Duodenal mucosa (tissue), 2 donors: ENCODE measurements around the gene ZNF668.

ENCODE experiments used
- H3K27ac ChIP-seq: one replicate; pipeline ENCODE4 v1.7.0; 2013; ENCODE audit warnings: low read depth, low read length
- H3K27me3 ChIP-seq, 2 donors: one replicate each; pipeline ENCODE4 v1.7.0; 2013; ENCODE audit warnings: low read length in 2 of 2, control low read depth in 1 of 2; ENCODE audit not compliant: insufficient read depth in 2 of 2, control insufficient read depth in 1 of 2
- H3K36me3 ChIP-seq, 2 donors: one replicate each; pipeline ENCODE4 v1.7.0; 2013; ENCODE audit warnings: low read length in 2 of 2, control low read depth in 1 of 2; ENCODE audit not compliant: insufficient read depth in 2 of 2, control insufficient read depth in 1 of 2
- H3K4me1 ChIP-seq, 2 donors: one replicate each; pipeline ENCODE4 v1.7.0; 2013; ENCODE audit warnings: low read length in 2 of 2, control low read depth in 1 of 2; ENCODE audit not compliant: insufficient read depth in 2 of 2, control insufficient read depth in 1 of 2
- H3K4me3 ChIP-seq, 2 donors: one replicate each; pipeline ENCODE4 v1.7.0; 2013; ENCODE audit warnings: low read length in 2 of 2, low read depth in 1 of 2
- H3K9ac ChIP-seq, 2 donors: one replicate each; pipeline ENCODE4 v1.7.0; 2013; ENCODE audit warnings: low read length in 2 of 2, low read depth in 1 of 2
- H3K9me3 ChIP-seq, 2 donors: one replicate each; pipeline ENCODE4 v1.7.0; 2013; ENCODE audit warnings: low read length in 2 of 2, control low read depth in 1 of 2; ENCODE audit not compliant: control insufficient read depth in 1 of 2

ZNF668 gene

DNA sequence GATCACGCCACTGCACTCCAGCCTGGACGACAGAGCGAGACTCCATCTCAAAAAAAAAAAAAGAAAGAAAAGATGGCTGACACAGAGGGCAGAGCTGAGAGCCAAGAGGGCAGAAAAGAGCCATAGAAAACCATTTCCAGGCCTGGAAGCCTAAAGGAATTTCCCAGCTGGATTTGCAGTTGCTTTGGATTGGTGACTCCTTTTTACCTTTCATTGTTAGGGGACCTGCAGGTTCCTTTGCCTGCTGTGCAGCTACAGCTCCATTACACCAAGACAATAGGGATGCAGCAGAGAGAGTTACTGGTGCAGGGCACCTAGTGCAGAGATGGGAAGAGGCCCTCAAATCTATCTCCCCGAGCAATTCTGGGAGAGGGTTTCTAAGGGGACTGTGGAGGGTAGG, 18.4 kb downstream of the ZNF668 start:
- no peak overlapping the region for H3K4me3 ChIP-seq
- H3K9ac ChIP-seq, result no peak overlapping the region
- no peaks in the 10 kb centered on the region for H3K27me3 ChIP-seq
- no peaks in the 10 kb centered on the region for H3K9me3 ChIP-seq
- H3K27ac ChIP-seq, result no peak overlapping the region
- no peaks in the 10 kb centered on the region for H3K36me3 ChIP-seq
- no peaks in the 10 kb centered on the region for H3K4me1 ChIP-seq

DNA sequence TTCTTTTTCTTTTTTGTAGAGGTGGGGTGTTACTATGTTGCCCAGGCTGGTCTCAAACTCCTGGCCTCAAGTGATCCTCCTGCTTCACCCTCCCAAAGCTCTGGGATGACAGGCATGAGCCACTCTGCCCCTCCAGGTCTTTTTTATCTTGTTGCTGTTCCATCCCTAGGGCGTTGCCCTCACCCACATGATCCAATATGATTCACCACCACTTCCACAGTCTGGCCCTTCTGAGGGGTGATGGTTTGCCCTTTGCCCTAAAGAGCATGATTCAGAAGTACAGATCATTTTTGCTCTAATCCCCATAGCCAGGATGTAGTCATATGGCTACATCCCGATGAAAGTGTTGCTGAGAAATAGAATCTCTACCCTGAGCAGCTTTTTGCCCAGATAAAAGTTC, 21.9 kb downstream of the ZNF668 start:
- Histone ChIP-seq H3K9ac (no peak overlapping the region), H3K9me3 (no peaks in the 10 kb centered on the region), H3K36me3 (no peaks in the 10 kb centered on the region), H3K27ac (no peak overlapping the region), H3K27me3 (no peaks in the 10 kb centered on the region), H3K4me3 (no peak overlapping the region), H3K4me1 (no peaks in the 10 kb centered on the region)

DNA sequence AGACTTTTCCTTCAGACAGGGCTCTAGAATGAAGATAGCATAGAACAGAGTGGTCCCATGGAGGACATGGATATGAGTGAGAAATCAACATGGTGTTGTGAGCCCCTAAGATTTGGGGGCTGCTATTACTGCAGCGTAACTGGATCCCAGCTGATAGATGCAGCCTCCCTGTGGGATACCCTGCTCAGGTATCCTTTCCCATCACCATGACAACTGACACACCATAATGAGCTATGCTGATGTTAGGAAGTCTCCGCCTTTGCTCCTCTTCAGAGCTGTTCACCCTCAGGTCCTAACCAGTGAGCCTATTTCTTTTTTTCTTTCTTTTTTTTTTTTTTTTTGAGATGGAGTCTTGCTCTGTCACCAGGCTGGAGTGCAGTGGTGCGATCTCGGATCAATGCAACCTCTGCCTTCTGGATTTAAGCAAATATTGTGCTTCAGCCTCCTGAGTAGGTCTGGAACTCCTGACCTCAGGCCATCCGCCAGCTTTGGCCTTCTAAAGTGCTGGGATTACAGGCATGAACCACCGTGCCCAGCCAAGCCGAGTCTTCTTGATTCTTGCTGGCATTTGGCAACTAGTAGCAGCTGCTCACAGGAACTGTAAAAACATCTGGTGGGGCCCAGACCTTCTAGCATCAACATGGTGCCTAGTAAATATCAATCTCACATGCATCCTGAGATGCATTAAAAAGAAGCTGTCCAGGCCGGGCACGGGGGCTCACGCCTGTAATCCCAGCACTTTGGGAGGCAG, 23.6 kb downstream of the ZNF668 start:
- Histone ChIP-seq H3K4me3 (no peak overlapping the region), H3K36me3 (no peaks in the 10 kb centered on the region), H3K27me3 (no peaks in the 10 kb centered on the region), H3K27ac (no peak overlapping the region), H3K9ac (no peak overlapping the region), H3K4me1 (no peaks in the 10 kb centered on the region), H3K9me3 (no peaks in the 10 kb centered on the region)

DNA sequence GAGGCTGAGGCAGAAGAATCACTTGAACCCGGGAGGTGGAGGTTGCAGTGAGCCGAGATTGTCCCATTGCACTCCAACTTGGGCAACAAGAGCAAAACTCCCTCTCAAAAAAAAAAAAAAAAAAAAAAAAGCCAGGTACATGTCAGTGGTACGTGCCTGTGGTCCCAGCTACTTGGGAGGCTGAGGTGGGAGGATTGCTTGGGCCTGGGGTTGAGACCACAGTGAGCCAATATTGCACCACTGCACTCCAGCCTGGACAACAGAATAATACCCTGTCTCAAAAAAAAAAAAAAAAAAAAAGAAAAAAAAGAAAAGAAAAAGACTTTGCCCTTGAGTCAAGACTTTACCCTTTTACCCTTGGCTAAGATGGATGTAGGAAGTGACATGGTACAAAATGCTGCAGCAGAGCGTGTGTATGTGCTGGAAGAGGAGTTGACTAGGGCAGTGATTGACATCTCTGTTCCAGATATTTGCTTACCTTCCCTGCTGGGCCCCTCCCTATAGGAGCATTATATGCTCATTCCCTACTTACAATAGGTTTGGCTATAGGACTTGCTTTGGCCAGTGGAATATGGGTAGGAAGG, 30.1 kb downstream of the ZNF668 start:
- H3K9me3 ChIP-seq, result no peaks in the 10 kb centered on the region
- H3K27ac ChIP-seq, result no peak overlapping the region
- H3K9ac ChIP-seq, result no peak overlapping the region
- H3K4me3 ChIP-seq, result no peak overlapping the region
- peaks cover 14 to 28% of the 10 kb centered on the region in 2 donors for H3K36me3 ChIP-seq
- H3K4me1 ChIP-seq, result peaks cover 4 to 14% of the 10 kb centered on the region in 2 donors
- no peaks in the 10 kb centered on the region for H3K27me3 ChIP-seq

DNA sequence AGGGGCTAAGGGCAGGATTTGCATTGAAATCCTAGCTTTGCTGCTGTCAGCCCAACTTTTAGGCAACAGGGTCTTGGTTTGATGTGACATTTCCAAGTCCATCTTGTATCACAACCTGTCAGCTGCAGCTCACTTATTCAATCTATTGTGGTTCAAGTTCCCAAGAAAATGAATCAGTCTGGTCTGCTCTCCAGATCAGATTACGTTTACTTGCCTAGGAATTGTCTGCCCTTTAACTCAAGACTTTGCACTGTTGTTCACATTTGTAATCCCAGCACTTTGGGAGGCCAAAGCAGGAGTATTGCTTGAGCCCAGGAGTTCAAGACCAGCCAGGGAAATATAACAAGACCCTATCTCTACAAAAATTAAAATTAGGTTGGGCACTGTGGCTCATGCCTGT, 30.7 kb downstream of the ZNF668 start:
- H3K4me3 ChIP-seq, result no peak overlapping the region
- H3K36me3 ChIP-seq, result peaks cover 20 to 35% of the 10 kb centered on the region in 2 donors
- peaks cover 4 to 14% of the 10 kb centered on the region in 2 donors for H3K4me1 ChIP-seq
- H3K27me3 ChIP-seq, result no peaks in the 10 kb centered on the region
- no peak overlapping the region for H3K27ac ChIP-seq
- H3K9me3 ChIP-seq, result no peaks in the 10 kb centered on the region
- no peak overlapping the region for H3K9ac ChIP-seq

DNA sequence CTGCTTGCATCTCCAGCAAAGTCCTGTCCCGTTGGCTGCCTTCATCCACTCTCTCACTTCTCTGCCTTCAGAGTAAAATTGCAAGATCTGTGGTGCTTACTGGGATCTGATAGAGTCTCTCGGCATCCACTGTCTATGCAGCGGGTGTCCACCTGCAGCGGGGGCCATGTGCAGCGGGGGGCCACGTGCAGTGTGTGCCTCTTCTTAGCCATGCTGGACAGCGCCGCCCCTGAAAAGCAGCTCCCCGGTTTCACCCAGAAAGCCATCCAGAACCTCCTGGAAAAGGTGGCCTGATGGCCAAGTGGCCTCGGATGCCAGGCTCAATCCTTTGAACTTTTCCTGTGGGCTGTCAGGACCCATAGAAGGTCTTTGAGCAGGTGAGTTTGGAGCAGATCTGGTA, 31.2 kb downstream of the ZNF668 start:
- Histone ChIP-seq H3K36me3 (peaks cover 25 to 39% of the 10 kb centered on the region in 2 donors), H3K27ac (no peak overlapping the region)

DNA sequence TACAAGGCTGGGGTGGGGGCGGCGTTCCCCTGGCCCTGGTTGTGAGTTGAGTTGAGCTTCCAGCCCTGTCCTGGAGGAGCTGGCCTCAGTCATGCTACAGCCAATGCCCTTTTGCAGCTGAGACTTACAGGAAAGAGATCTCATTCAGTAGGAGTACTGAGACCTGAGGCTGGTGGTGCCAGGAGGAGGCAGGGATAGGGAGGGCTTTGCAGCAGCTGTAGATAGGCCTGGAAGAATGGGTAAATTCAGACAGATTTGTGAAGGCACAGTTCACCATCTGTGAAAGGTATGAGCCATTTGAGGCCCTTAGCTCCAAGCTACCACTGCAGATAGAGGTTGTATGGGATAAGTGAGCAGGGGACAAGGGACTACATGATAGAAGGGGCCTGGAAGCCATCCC, 35.0 kb downstream of the ZNF668 start:
- Histone ChIP-seq H3K27me3 (no peaks in the 10 kb centered on the region), H3K4me3 (no peak overlapping the region), H3K27ac (no peak overlapping the region), H3K9me3 (no peaks in the 10 kb centered on the region), H3K9ac (no peak overlapping the region), H3K36me3 (peaks cover 34 to 55% of the 10 kb centered on the region in 2 donors), H3K4me1 (peaks cover 6 to 19% of the 10 kb centered on the region in 2 donors)

More for the DNA sequence above, 31.2 kb downstream of the ZNF668 start:
- Histone ChIP-seq H3K4me1 (peaks cover 4 to 14% of the 10 kb centered on the region in 2 donors), H3K4me3 (no peak overlapping the region), H3K9me3 (no peaks in the 10 kb centered on the region), H3K27me3 (no peaks in the 10 kb centered on the region), H3K9ac (no peak overlapping the region)

DNA sequence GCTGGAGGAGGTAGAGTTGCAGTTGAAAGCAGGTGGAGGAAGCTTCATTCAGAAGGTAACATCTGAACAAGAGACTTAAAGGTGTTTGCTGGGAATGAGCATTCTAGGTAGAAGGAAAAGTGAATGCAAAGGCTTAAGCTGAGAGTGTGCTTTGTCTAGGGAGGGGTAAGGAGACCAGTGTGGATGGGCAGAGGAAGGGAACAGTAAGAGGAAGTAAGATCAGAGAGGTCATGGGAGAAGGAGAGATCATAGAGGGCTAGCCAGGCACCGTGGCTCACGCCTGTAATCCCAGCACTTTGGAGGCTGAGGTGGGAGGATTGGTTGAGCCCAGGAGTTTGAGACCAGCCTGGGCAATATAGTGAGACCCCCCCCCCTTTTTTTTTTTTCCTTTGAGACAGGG, 37.3 kb downstream of the ZNF668 start:
- Histone ChIP-seq H3K36me3 (peaks cover 34 to 46% of the 10 kb centered on the region in 2 donors), H3K9me3 (no peaks in the 10 kb centered on the region), H3K4me3 (no peak overlapping the region), H3K27ac (no peak overlapping the region), H3K9ac (no peak overlapping the region), H3K4me1 (peaks cover 6 to 18% of the 10 kb centered on the region in 2 donors), H3K27me3 (no peaks in the 10 kb centered on the region)

DNA sequence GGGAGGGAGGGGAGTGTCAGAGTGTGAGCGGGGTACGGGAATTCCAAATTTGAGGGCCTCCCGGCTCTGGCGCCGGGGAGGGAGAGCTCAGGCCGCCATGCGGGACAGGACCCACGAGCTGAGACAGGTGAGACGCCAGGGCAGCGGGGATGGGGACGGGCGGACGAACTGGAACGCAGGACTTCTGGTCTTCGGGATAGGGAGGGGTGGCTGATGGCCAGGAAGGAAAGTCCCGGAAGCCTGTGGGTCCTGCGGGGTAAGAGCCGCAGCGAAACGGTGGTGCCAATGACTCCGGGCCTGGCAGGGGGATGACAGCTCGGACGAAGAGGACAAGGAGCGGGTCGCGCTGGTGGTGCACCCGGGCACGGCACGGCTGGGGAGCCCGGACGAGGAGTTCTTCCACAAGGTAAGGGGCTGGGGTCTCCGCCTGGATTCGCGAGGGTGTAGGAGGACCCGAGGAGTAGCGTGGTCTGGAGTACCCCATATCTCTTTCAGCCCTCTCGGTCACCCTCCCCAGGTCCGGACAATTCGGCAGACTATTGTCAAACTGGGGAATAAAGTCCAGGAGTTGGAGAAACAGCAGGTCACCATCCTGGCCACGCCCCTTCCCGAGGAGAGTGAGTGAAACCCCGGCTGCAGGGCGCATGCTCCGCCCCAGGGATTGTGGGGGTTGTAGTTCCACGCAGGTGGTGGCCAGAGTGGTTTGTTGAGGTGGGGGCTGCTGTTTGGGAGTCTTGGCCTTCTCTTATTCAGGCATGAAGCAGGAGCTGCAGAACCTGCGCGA, 40.1 kb downstream of the ZNF668 start:
- H3K36me3 ChIP-seq, result peaks cover 20 to 26% of the 10 kb centered on the region in 2 donors
- H3K4me3 ChIP-seq, result peak overlapping the region; percentile 92 to 97
- H3K27ac ChIP-seq, result peak overlapping the region; percentile 97
- H3K9me3 ChIP-seq, result no peaks in the 10 kb centered on the region
- no peaks in the 10 kb centered on the region for H3K27me3 ChIP-seq
- peaks cover 6 to 18% of the 10 kb centered on the region in 2 donors for H3K4me1 ChIP-seq
- H3K9ac ChIP-seq, result peak overlapping the region; percentile 94 to 97
